ENCODE data around the gene ERF.
"Not testable (repeated sequence)": the region's sequence is repeated elsewhere in the genome, so short reads cannot be mapped to it uniquely, and the experiment has no call there.

The ERF gene

DNA sequence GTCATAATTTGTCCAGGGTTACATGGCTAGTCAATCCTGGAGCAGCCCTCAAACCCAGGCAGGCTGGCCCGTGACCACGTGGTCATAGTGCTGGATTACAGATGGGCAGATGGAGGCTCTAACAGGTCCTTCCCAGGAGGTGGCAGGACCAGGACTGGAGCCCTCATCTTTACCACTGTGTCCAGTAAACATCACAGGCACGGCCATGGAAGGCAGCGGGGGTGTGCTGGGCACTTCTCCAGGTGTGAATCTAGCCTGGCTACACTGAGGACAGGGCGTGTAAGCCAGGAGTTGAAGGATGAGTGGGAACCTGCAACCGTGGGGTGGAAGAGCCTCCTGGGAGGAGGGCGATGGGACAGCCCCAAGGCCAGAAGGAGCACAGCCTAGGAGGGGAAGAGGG is 20.2 kb upstream of the ERF start:
- no peak for DNase-seq (ENCODE audit: low spot score)

DNA sequence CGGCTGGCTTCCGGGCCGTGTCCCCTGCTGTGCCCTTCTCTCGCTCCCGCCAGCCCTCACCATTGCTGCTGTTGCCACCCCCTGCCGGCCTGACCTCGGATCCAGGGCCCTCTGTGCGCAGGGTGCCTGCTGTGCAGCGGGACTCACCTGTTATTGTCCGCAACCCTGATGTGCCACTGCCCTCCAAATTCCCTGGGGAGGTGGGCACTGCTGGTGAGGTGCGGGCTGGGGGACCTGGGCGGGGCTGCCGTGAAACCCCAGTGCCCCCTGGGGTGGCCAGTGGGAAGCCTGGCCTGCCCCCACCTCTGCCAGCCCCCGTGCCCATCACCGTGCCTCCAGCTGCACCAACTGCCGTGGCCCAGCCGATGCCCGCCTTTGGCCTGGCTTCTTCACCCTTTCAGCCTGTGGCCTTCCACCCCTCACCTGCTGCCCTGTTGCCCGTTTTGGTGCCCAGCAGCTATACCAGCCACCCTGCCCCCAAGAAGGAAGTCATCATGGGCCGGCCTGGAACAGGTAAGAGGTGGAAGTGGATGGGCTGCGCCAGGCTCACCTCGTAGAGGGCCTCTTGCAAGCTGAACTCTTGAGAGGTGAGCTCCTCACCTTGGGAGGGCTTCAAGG is 19.2 kb upstream of the ERF start:
- DNase-seq (ENCODE audit: low spot score), result no peak

- DNase-seq (ENCODE audit: low spot score), result no peak
Observed at GRCh38 chr19:42273407-42274064, 18.6 kb upstream of the ERF start.

- no peak for DNase-seq (ENCODE audit: low spot score)
Observed at GRCh38 chr19:42272989-42273406, 18.1 kb upstream of the ERF start.

GRCh38 chr19:42272535-42272897 is 17.6 kb upstream of the ERF start:
- DNase-seq (ENCODE audit: low spot score), result no peak

DNA sequence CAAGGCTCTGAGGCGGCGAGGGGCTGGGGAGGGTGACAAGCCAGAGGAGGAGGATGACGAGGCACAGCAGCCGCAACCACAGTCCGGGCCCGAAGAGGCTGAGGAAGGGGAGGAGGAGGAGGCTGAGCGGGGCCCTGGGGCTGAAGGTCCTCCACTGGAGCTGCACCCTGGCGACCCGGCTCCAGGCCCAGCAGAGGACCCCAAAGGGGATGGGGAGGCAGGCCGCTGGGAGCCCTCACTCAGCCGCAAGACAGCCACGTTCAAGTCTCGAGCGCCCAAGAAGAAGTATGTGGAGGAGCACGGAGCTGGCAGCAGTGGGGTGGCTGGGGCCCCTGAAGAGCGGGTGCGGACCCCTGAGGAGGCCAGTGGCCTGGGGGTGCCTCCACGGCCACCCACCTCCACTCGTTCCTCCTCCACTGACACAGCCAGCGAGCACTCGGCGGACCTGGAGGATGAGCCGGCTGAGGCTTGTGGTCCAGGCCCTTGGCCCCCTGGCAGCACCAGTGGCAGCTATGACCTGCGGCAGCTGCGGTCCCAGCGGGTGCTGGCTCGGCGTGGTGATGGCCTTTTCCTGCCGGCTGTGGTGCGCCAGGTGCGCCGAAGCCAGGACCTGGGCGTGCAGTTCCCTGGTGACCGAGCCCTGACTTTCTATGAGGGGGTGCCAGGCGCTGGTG is 17.1 kb upstream of the ERF start:
- DNase-seq (ENCODE audit: low spot score), result no peak

GRCh38 chr19:42271045-42271419 is 16.1 kb upstream of the ERF start:
- DNase-seq (ENCODE audit: low spot score), result no peak

DNA sequence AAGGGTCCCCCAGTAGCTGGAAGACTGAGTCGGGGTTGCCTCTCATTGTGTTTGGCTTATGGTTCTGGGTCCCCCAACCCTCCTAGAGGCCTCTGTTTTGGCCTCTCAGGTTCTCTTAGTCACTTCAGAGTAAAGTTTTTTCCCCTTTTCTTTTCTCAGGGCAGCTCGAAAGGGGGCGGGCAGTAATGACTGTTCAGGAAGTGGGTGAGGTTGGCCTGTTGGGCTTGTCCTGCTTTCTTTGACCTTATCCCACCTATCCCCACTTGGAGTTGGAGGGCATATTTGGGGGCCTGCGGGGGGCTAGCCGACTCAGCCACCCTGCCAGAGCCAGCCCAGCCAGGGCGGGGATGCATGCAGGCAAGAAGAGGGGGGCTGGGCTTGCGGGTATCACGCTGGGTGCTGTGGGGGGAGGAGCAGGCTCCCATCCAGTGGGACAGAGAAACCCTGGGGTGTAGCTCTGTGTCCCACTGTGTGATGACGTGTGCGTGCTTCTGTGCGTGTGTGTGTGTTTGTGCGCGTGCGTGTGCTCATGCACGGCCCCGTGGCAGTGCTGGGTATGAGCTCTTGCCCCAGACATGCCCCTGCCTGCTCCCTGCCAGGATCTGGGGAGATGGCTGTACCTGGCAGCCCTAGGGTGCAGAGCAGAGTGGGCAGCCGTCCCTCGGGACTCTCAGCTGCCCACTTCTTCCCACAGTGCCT is 15.6 kb upstream of the ERF start:
- DNase-seq (ENCODE audit: low spot score), result peak; percentile 84

- no peak for DNase-seq (ENCODE audit: low spot score)
Observed at GRCh38 chr19:42269478-42270345, 14.8 kb upstream of the ERF start.

DNA sequence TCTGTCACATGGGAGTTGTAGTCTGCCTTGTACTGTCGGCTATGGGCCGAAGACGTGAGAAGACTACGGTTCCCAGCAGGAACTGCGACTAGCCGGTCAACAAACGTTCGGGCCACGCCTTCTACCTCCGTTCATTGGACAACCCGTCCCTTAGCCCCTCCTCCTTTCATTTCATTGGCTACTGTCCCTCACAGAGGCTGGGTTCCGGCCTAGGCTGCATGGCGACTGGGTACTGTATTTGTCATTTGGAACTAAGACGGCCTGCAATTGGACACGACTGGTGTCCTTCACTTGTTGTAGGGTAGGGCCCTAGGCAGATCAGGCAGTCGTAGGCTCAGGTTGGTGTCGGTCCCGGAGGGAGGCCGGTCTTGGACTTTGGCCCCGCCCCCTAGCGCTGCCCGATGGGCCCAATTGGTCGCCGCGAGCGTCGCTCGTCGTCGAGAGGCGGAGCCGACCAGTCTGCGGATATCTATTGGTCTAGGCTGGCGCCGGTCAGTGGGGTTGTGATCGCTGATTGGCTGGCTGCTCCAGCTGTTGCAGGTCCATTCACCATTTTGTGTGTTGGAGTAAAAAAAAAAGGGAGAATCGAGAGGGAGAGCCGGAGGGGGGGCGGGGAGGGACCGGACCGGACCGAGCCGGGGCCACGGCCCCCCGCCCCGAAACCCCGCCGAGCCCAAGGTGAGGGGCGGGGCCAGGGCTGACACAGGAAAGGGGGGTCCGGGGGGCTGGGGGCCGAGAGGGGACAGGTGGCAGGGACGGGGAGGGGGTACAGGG is 14.0 kb upstream of the ERF start, which contains the start of gene CIC:
CIC (plus strand) TSS at position 549 of the 774 bp plus-strand sequence. CDS start 2,532 bp downstream, outside the sequence.
- DNase-seq (ENCODE audit: low spot score), result peak; percentile 100

GRCh38 chr19:42268142-42268703 is 13.3 kb upstream of the ERF start:
- DNase-seq (ENCODE audit: low spot score), result peak; percentile 99

DNA sequence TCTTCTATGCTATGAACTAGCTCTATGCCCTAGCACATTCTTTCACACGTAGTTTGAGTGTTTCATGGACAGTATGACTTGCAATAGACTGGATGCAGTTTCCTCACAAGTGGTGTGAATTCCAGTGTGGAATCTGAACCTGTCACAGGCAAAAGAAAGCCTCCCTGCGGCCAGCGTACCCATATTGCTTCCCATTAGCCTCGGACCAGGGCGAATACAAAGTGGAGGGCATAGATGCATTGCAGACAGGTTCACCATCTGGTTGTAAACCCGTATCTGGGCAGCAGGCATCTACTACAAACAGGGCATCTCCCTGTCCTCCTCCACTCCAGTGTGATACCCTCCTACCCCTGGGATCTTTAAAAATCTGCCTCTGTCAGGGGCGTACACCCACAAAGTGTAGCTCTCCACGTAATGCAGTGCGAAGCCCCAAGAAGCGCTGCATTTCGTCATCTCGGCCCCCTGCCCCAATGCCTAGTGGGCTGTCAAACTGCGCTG is 12.8 kb upstream of the ERF start:
- DNase-seq (ENCODE audit: low spot score), result no peak

GRCh38 chr19:42266928-42267603 is 12.1 kb upstream of the ERF start:
- not testable (repeated sequence) for DNase-seq (ENCODE audit: low spot score)

DNA sequence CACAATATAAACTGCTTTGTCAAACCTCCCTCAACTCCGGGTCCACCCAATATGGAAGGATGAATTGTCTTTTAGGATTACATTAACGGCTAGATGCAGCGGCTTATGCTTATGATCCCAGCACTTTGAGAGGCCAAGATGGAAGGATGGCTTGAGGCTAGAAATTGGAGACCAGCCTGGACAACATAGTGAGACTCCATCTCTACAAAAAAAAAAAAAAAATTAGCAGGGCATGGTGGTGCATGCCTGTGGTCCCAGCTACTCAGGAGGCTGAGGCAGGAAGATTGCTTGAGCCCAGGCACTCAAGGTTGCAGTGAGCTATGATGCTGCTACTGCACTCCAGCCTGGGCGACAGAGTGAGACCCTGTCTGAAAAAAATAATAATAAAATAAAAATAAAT is 11.2 kb upstream of the ERF start:
- not testable (repeated sequence) for DNase-seq (ENCODE audit: low spot score)

- DNase-seq (ENCODE audit: low spot score), result no peak
Observed at GRCh38 chr19:42261763-42262162, 6.8 kb upstream of the ERF start.

DNA sequence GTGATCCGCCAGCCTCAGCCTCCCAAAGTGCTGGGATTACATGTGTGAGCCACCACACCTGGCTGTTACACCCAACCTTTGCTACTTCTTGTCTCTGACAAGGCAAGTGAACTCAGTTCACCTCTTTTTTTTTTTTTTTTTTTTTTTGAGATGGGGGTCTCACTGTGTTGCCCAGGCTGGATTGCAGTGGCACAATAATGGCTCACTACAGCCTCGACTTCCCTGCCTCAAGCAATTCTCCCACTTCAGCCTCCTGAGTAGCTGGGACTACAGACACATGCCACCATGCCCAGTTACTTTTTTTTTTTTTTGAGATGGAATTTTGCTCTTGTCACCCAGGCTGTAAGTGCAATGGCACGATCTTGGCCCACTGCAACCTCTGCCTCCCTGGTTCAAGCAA is 2.9 kb upstream of the ERF start:
- not testable (repeated sequence) for DNase-seq (ENCODE audit: low spot score)

DNA sequence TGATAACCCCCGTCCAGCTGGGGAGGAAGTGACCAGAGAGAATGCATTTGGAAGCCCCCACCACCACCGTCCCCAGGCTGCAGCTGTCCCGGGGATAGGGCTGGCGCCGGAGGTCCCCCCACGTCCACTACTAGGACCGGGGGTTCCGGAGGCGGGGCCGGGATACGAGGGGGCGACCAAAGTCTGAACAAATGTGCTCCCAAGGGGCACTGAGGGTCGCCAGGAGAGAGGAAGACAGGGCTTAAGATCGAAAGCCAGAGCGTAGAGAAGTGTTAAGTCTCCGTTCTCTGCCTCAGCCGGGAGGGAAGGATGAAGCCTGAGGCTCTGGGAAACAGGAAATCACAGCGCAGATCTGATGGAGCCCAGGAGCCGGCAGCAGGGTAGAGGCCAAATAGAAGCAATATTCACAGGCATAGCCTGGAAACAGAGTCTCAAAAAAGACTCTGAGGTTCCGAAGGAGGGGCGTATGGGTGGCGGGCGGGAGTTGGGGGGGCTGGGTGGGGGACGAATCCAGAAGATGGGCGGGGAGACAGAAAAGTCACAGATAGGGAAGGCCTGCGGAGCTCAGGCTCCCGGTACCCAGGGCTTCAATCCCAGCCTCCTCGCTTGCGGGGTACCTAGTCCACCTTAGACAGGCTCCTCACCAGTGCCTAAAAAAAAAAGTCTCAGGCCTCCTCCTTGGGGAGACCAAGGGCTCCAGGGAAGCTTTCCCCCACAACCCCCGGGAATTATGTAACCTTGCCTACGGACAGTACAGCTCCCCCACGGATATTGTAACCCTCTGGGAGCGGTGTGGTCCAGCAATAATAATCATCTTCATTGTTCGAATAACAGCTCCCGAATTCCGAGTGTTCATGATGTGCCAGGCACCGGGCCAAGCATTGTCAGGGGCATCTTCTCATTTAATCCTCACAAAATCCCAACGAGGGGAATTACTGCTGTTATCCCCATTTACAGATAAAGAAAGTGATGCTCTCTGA is 1.1 kb upstream of the ERF start:
- peak; percentile 44 for DNase-seq (ENCODE audit: low spot score)

DNA sequence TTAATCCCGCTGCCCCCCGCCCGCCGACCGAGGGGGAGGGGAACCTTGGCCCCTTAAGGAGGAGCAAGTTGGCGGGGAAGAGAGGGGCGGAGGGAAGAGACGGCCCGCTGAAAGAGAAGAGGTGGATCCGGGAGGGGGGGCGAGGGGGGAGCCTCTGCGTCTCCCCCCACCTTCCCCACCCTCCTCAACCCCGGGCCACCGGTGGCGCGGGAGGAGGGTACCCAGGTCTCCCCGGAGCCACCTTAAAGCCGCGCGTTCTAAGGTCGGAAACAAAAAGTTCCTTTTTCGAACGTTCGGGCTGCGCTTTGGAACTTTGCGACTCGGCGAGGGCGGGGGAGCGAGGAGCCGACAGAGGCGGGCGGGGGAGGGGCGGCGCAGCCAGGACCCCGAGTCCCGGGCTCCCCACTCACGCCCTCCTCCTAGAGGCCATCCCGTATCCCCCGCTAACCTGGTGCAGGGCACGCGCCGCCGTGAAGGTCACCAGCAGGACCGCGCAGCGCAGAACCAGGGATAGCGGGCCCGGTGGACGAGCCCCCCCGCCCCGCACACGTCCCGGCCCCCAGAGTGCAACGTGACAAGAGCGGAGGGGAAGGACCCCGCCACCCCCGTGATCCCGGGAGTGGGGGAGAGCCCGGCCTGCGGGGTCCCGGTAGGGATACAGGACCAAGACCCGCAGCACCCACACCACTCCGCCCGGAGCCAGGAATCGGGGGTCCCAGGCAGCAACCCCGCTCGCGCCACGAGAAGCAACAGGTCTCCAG is 659 bp downstream of the ERF start:
- peak; percentile 64 for DNase-seq (ENCODE audit: low spot score)
